ENCODE results near the gene CA4.

- TF ChIP-seq POLR2A (IDR thresholded peaks at IDR 0.05) = no peak
- TF ChIP-seq CTCF (IDR thresholded peaks at IDR 0.05 in 8 of 11, conservative IDR thresholded peaks at IDR 0.05 in 3 of 11) = no peak
Observed at GRCh38 chr17:60160829-60161501, 11.2 kb downstream of the CA4 start.

Data from spleen (tissue), 7 donors.